ENCODE measurements around the gene ITPKB.

Gene ITPKB

DNA sequence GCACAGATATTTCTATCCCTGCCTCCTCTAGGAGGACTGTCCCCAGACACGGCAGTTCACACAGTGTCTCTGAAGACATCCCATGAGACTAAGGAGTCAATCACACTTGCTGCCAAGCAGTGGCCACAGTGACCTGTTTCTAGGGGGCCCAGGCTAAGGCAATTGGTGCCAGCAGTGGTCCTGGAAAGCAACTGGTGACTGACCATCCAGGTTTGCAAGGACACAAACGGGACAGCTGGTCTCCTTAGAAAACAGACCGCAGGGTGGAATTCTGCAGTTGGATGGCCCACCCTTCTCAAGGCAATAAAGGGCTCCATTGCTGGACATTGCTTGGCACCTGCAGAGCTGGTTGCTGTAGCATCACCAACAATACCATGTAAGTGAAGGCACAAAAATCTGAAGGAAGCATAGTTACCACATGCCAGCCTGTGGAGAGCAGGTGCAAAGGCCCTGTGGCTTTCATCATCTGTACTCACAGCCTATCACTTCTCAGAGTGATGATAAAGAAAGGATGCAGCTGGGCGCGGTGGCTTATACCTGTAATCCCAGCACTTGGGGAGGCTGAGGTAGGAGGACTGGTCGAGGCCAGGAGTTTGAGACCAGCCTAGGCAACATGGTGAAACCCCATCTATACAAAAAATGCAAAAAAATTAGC lies 109.1 kb downstream of the ITPKB start:
- ChIA-PET POLR2A (no interaction called here), CTCF (interaction anchor here (1.5 to 21.4 kb wide), 3 partner anchors 18 to 195 kb away, joined by 5 to 424 read pairs (median 6); no protein-coding TSS in a partner anchor)
- H3K4me3 ChIP-seq (ENCODE audit: low read depth, low read length) = no peak overlapping the region
- TF ChIP-seq, protein P1, sequence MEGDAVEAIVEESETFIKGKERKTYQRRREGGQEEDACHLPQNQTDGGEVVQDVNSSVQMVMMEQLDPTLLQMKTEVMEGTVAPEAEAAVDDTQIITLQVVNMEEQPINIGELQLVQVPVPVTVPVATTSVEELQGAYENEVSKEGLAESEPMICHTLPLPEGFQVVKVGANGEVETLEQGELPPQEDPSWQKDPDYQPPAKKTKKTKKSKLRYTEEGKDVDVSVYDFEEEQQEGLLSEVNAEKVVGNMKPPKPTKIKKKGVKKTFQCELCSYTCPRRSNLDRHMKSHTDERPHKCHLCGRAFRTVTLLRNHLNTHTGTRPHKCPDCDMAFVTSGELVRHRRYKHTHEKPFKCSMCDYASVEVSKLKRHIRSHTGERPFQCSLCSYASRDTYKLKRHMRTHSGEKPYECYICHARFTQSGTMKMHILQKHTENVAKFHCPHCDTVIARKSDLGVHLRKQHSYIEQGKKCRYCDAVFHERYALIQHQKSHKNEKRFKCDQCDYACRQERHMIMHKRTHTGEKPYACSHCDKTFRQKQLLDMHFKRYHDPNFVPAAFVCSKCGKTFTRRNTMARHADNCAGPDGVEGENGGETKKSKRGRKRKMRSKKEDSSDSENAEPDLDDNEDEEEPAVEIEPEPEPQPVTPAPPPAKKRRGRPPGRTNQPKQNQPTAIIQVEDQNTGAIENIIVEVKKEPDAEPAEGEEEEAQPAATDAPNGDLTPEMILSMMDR (IDR thresholded peaks at IDR 0.05; ENCODE audit: insufficient read depth, low read length, missing control alignments) = no peak
- DNase-seq (ENCODE audit: low read depth, low spot score) = no peak

DNA sequence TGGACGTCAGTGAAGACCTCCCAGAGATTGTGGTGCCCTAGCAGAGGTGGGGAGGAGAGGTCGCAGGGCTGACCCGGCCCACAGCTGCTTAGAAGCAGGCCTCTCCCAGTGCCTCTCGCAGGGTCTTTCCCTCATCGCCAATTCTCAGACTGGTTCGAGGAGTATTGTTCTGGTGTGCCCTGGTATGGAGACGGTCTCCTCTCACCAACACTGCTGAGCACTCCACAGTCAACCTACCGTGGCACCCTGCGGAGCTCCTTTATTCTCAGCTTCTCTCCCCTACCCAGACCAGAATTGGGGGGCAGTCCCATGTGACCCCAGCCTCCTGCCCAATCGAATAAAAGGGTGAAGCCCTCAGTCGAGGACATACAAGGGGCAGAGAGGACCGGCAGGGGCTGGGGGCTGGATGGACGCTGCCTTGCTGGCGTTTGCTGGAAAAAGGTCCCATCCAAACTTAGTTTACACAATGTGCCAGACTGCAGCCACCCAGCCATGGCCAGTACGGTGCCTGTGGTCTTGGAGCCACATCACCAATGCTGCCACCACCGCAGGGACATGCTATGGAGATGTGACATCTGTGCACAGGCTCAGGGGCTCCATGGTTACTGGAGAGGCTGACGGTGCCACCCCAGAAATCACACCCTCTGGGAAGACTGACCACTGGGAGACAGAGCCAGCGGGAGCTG lies 109.7 kb downstream of the ITPKB start:
- DNase-seq (ENCODE audit: low read depth, low spot score) = no peak
- CTCF ChIA-PET = interaction anchor here (1.0 to 21.4 kb wide), 3 partner anchors 9 to 195 kb away, joined by 3 to 424 read pairs (median 23); no protein-coding TSS in a partner anchor
- H3K4me3 ChIP-seq (ENCODE audit: low read depth, low read length) = no peak overlapping the region
- TF ChIP-seq, protein P1 (IDR thresholded peaks at IDR 0.05; ENCODE audit: insufficient read depth, low read length, missing control alignments) = no peak
- POLR2A ChIA-PET = no interaction called here

DNA sequence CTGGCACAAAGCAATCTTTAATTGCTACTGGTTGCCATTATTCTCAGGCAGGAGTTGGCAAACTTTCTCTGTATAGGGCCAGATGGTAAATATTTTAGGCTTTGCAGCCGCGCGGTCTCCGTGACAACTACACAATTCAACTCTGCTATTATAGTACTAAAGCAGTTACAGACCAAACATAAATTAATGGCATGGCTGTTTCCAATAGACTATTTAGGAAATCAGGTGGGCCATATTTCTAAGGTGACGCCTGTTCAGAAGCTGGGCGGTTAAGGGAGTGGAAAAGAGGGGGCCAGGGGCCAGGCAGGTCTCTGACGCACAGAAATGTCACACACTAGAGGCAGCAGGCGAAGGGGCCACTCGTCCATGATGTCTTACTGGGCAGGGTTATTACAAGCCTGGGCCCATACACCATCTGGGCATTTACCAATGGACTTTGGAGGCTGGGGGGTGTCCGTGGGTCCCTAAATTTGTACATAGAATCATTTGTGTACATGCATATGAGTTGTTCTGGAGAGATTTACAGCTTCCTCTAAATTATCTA lies 110.4 kb downstream of the ITPKB start:
- DNase-seq (ENCODE audit: low read depth, low spot score) = no peak
- no peak overlapping the region for H3K4me3 ChIP-seq (ENCODE audit: low read depth, low read length)
- POLR2A ChIA-PET = no interaction called here
- TF ChIP-seq, protein P1 (IDR thresholded peaks at IDR 0.05; ENCODE audit: insufficient read depth, low read length, missing control alignments) = no peak
- CTCF ChIA-PET = interaction anchor here (0.9 to 21.4 kb wide), 4 partner anchors 9 to 809 kb away, joined by 3 to 424 read pairs (median 13); no protein-coding TSS in a partner anchor

DNA sequence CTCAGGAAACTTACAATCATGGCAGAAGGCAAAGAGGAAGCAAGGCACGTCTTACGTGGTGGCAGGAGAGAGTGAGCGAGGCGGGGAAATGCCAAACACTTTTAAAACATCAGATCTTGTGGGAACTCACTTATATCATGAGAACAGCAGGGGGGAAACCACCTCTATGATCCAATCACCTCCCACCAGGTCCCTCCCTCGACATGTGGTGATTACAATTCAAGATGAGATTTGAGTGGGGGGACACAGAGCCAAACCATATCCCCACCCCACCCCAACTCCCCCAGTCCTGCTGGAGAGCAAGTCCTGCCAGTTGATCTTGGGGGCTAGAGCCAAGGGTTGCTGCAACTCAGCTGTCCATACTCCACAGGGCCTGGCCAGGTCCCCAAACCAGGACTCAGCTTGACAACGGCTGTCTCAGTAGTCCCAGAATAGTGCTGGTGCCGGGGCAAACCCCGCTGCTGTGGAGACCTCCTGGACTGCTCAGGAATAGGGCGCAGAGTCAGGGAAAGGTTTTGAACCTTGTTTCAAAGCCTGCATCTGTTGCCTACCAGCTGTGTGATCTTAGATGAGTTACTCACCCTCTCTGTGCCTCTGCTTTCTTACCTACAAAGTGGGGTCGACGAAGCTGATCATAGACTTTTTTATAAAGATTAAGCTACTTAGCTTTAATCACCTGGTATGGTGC lies 111.0 kb downstream of the ITPKB start:
- no peak overlapping the region for H3K4me3 ChIP-seq (ENCODE audit: low read depth, low read length)
- ChIA-PET CTCF (interaction anchor here (0.9 to 21.4 kb wide), 4 partner anchors 9 to 810 kb away, joined by 3 to 424 read pairs (median 13); no protein-coding TSS in a partner anchor), POLR2A (no interaction called here)
- no peak for DNase-seq (ENCODE audit: low read depth, low spot score)
- TF ChIP-seq, protein P1 (IDR thresholded peaks at IDR 0.05; ENCODE audit: insufficient read depth, low read length, missing control alignments) = no peak

DNA sequence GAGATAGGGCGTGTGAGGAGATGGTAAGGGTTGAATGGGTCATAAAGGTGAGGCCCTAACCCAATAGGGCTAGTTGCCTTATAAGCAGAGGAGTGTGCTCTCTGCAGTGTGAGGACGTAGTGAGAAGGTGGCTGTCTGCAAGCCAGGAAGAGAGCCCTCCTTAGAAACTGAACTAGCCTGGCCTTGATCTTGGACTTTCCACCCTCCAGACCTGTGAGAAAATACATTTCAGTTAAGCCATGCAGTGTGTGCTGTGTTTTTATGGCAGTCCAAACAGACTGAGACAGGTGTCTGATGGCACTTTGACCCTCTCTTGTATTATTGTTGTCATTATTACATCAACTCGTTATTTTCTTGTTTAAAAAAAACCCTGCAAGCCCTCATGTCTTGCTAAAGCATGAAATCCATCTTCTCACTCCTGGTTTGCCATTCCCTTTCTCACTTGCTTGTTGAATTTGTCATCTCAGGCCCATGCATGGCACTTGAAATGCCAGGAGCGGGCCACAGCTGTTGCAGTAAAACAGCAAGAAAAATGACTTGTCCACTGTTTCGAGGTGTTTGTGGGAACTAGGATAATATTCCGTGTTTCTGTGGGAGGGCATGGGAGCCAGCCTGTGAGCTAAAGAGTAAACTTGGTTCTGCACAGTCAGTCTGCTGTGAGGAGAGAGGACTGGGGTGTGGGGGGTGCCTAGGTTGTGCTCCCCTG lies 111.9 kb downstream of the ITPKB start:
- TF ChIP-seq, protein P1 (IDR thresholded peaks at IDR 0.05; ENCODE audit: insufficient read depth, low read length, missing control alignments) = no peak
- no peak for DNase-seq (ENCODE audit: low read depth, low spot score)
- H3K4me3 ChIP-seq (ENCODE audit: low read depth, low read length) = no peak overlapping the region
- CTCF ChIA-PET = interaction anchor here (1.0 to 21.4 kb wide), 17 partner anchors 8 to 805 kb away, joined by 3 to 424 read pairs (median 5); partner anchors contain the start of gene STUM
- POLR2A ChIA-PET = no interaction called here

All from AG04449 (cell line).